Neuronal stem cell (in vitro differentiated cells): ENCODE measurements around the gene NXPH1.
A peak's percentile ranks its signal among the peaks of the same experiment; 100 is the strongest.

ENCODE experiments used
- DNase-seq: peaks from one replicate; pipeline ENCODE4 v3.0.0-alpha.2; 2013; ENCODE audit warnings: low spot score
- H2AFZ ChIP-seq: one replicate; pipeline ENCODE4 v1.6.1; 2013; ENCODE audit warnings: mild to moderate bottlenecking, low read length, inconsistent platforms
- H2AK5ac ChIP-seq: 2 replicates; pipeline ENCODE4 v1.6.1; 2013; ENCODE audit warnings: low read depth, mild to moderate bottlenecking, inconsistent platforms, low read length, moderate library complexity, mixed read lengths
- H2BK120ac ChIP-seq: 2 replicates; pipeline ENCODE4 v1.6.1; 2013; ENCODE audit warnings: low read depth, mild to moderate bottlenecking, inconsistent platforms, low read length, moderate library complexity, mixed read lengths
- H2BK12ac ChIP-seq: one replicate; pipeline ENCODE4 v1.6.1; 2013; ENCODE audit warnings: low read length, inconsistent platforms
- H2BK15ac ChIP-seq: 2 replicates; pipeline ENCODE4 v1.6.1; 2013; ENCODE audit warnings: mild to moderate bottlenecking, low read length, inconsistent platforms, mixed read lengths
- H2BK5ac ChIP-seq: one replicate; pipeline ENCODE4 v1.6.1; 2013; ENCODE audit warnings: inconsistent platforms, mild to moderate bottlenecking, low read length, moderate library complexity
- H3K14ac ChIP-seq: one replicate; pipeline ENCODE4 v1.6.1; 2013; ENCODE audit warnings: low read length, inconsistent platforms
- H3K18ac ChIP-seq: 2 replicates; pipeline ENCODE4 v1.6.1; 2013; ENCODE audit warnings: low read length, inconsistent platforms
- H3K23ac ChIP-seq: 2 replicates; pipeline ENCODE4 v1.6.1; 2013; ENCODE audit warnings: low read depth, mild to moderate bottlenecking, mixed read lengths, low read length, inconsistent platforms; ENCODE audit not compliant: poor library complexity
- H3K27ac ChIP-seq: replicated peaks from 3 replicates; pipeline ENCODE4 v1.5.1; 2013; ENCODE audit warnings: low read length, inconsistent platforms
- H3K27me3 ChIP-seq, 3 experiments: 2 replicates each; pipeline ENCODE4 v1.6.1; 2013; ENCODE audit warnings: low read length in 3 of 3, mild to moderate bottlenecking in 2 of 3, inconsistent platforms in 1 of 3, low read depth in 1 of 3, mixed read lengths in 1 of 3, moderate library complexity in 1 of 3; ENCODE audit not compliant: control insufficient read depth in 3 of 3, insufficient read depth in 3 of 3
- H3K36me3 ChIP-seq, 2 donors: replicated peaks in 1 of 2; 2 replicates each; pipeline ENCODE4 v1.6.1; 2013; ENCODE audit warnings: low read length in 2 of 2; ENCODE audit not compliant: control insufficient read depth in 2 of 2, insufficient read depth in 2 of 2
- H3K4ac ChIP-seq: 2 replicates; pipeline ENCODE4 v1.6.1; 2013; ENCODE audit warnings: inconsistent platforms, mild to moderate bottlenecking, low read length, moderate library complexity
- H3K4me1 ChIP-seq, 2 donors: 1 replicate in 1 of 2; 2 replicates in 1 of 2; pipeline ENCODE4 v1.6.1; 2013; ENCODE audit warnings: low read length in 2 of 2, low read depth in 1 of 2; ENCODE audit not compliant: control insufficient read depth in 2 of 2, insufficient read depth in 1 of 2
- H3K4me2 ChIP-seq: one replicate; pipeline ENCODE4 v1.6.1; 2013; ENCODE audit warnings: mild to moderate bottlenecking, low read length, inconsistent platforms; ENCODE audit not compliant: insufficient read depth, poor library complexity, severe bottlenecking
- H3K4me3 ChIP-seq, 2 donors: 2 replicates each; pipeline ENCODE4 v1.5.1; 2013; ENCODE audit warnings: low read length in 2 of 2, mild to moderate bottlenecking in 2 of 2, inconsistent platforms in 1 of 2, moderate library complexity in 1 of 2
- H3K79me1 ChIP-seq: one replicate; pipeline ENCODE4 v1.6.1; 2013; ENCODE audit warnings: low read depth, mild to moderate bottlenecking, inconsistent platforms, low read length, moderate library complexity
- H3K9ac ChIP-seq: one replicate; pipeline ENCODE4 v1.6.1; 2013; ENCODE audit warnings: mild to moderate bottlenecking, low read depth, low read length, inconsistent platforms; ENCODE audit not compliant: poor library complexity
- H3K9me3 ChIP-seq, 2 donors: replicated peaks in 1 of 2; 2 replicates each; pipeline versions ENCODE3 to v1.6.1; 2013; ENCODE audit warnings: low read length in 2 of 2, mild to moderate bottlenecking in 2 of 2, inconsistent platforms in 1 of 2, low read depth in 1 of 2, mixed read lengths in 1 of 2, moderate library complexity in 1 of 2; ENCODE audit not compliant: control insufficient read depth in 2 of 2, insufficient read depth in 1 of 2
- H4K8ac ChIP-seq: one replicate; pipeline ENCODE4 v1.6.1; 2013; ENCODE audit warnings: low read depth, mild to moderate bottlenecking, inconsistent platforms, low read length, moderate library complexity
- H4K91ac ChIP-seq: one replicate; pipeline ENCODE4 v1.6.1; 2013; ENCODE audit warnings: low read length, low read depth, mild to moderate bottlenecking, inconsistent platforms; ENCODE audit not compliant: poor library complexity
- WGBS, 2 donors: extraction: QIAGEN DNeasy Blood & Tissue Kit; methylation state at CpG; one replicate each; pipeline ENCODE4 v1.1.7; 2013; ENCODE audit warnings: missing lambda C conversion rate in 2 of 2, mixed read lengths in 1 of 2; ENCODE audit not compliant: insufficient read length in 2 of 2, insufficient replicate concordance in 1 of 2; ENCODE audit errors: extremely low coverage in 2 of 2; 5-methylcytosine and 5-hydroxymethylcytosine counted together

NXPH1 gene

GRCh38 chr7:8613191-8613590, 179.8 kb downstream of the NXPH1 start:
- no peaks in the 10 kb centered on the region for H3K4me1 ChIP-seq
- H3K4me3 ChIP-seq = no peak overlapping the region
- no peaks in the 10 kb centered on the region for H3K79me1 ChIP-seq
- H3K9ac ChIP-seq = no peak overlapping the region
- no peak overlapping the region for H3K23ac ChIP-seq
- no peak overlapping the region for H3K27ac ChIP-seq
- H2BK12ac ChIP-seq = no peak overlapping the region
- no peak overlapping the region for H3K4me2 ChIP-seq
- no peak overlapping the region for H4K8ac ChIP-seq
- no peak overlapping the region for H2AK5ac ChIP-seq
- H3K4ac ChIP-seq = no peak overlapping the region
- H3K27me3 ChIP-seq = no peaks in the 10 kb centered on the region
- no peaks in the 10 kb centered on the region for H3K36me3 ChIP-seq
- no peak overlapping the region for H2BK15ac ChIP-seq
- no peak for DNase-seq
- no CpG with 5 or more reads among the region's 2 CpGs for WGBS, 2 donors
- H2BK5ac ChIP-seq = no peak overlapping the region
- no peak overlapping the region for H4K91ac ChIP-seq
- H2BK120ac ChIP-seq = no peak overlapping the region
- H3K14ac ChIP-seq = no peak overlapping the region
- no peaks in the 10 kb centered on the region for H3K9me3 ChIP-seq
- H2AFZ ChIP-seq = no peak overlapping the region
- H3K18ac ChIP-seq = no peak overlapping the region

- Histone ChIP-seq H3K9me3 (no peaks in the 10 kb centered on the region), H2AFZ (no peak overlapping the region), H3K79me1 (no peaks in the 10 kb centered on the region), H2BK12ac (no peak overlapping the region), H2BK5ac (no peak overlapping the region), H3K27me3 (no peaks in the 10 kb centered on the region), H4K8ac (no peak overlapping the region), H3K9ac (no peak overlapping the region), H2BK15ac (no peak overlapping the region), H3K4ac (no peak overlapping the region), H3K27ac (no peak overlapping the region), H3K4me2 (no peak overlapping the region), H3K36me3 (no peaks in the 10 kb centered on the region), H3K4me3 (no peak overlapping the region), H3K23ac (no peak overlapping the region), H4K91ac (no peak overlapping the region), H3K4me1 (peaks cover 0 to 2% of the 10 kb centered on the region in 2 donors), H3K14ac (no peak overlapping the region), H2AK5ac (no peak overlapping the region), H2BK120ac (no peak overlapping the region), H3K18ac (no peak overlapping the region)
- DNase-seq = no peak
- no CpG with 5 or more reads among the region's 5 CpGs for WGBS, 2 donors
Measured at GRCh38 chr7:8615019-8615418, 181.6 kb downstream of the NXPH1 start.

- Histone ChIP-seq H3K9me3 (no peaks in the 10 kb centered on the region), H3K4me1 (peaks cover 0 to 3% of the 10 kb centered on the region in 2 donors), H3K79me1 (no peaks in the 10 kb centered on the region), H2BK5ac (no peak overlapping the region), H2BK15ac (no peak overlapping the region), H3K23ac (no peak overlapping the region), H3K4me2 (no peak overlapping the region), H3K27me3 (no peaks in the 10 kb centered on the region), H3K4me3 (no peak overlapping the region), H3K27ac (no peak overlapping the region), H4K8ac (no peak overlapping the region), H4K91ac (no peak overlapping the region), H2BK120ac (no peak overlapping the region), H2AFZ (no peak overlapping the region), H3K14ac (no peak overlapping the region), H2AK5ac (no peak overlapping the region), H3K36me3 (no peaks in the 10 kb centered on the region), H3K9ac (no peak overlapping the region), H2BK12ac (no peak overlapping the region), H3K4ac (no peak overlapping the region), H3K18ac (no peak overlapping the region)
- no CpG with 5 or more reads among the region's 1 CpG for WGBS, 2 donors
- peak; percentile 9 for DNase-seq
Measured at GRCh38 chr7:8618441-8619070, 185.1 kb downstream of the NXPH1 start.

- Histone ChIP-seq H3K23ac (no peak overlapping the region), H3K79me1 (no peaks in the 10 kb centered on the region), H2AFZ (no peak overlapping the region), H3K14ac (no peak overlapping the region), H3K4me1 (peaks cover 0 to 6% of the 10 kb centered on the region in 2 donors), H4K91ac (no peak overlapping the region), H3K18ac (no peak overlapping the region), H3K4ac (no peak overlapping the region), H4K8ac (no peak overlapping the region), H2BK5ac (no peak overlapping the region), H3K4me3 (no peak overlapping the region), H3K27me3 (no peaks in the 10 kb centered on the region), H3K4me2 (no peak overlapping the region), H2BK120ac (no peak overlapping the region), H2BK12ac (no peak overlapping the region), H2BK15ac (no peak overlapping the region), H3K27ac (no peak overlapping the region), H3K36me3 (no peaks in the 10 kb centered on the region), H3K9me3 (no peaks in the 10 kb centered on the region), H3K9ac (no peak overlapping the region), H2AK5ac (no peak overlapping the region)
- DNase-seq = no peak
- no CpG with 5 or more reads among the region's 1 CpG for WGBS, 2 donors
Measured at GRCh38 chr7:8620169-8620568, 186.8 kb downstream of the NXPH1 start.
